Sigmoid colon (tissue), 4 donors: ENCODE results near the gene RAB3B.
"Not testable (repeated sequence)": the region's sequence is repeated elsewhere in the genome, so short reads cannot be mapped to it uniquely, and the experiment has no call there.

Experiments used
- CTCF ChIP-seq, 4 experiments: fragments of 450-650 bp in 3 of 4; fragments of 200-600 bp in 1 of 4; IDR thresholded peaks; one replicate each; pipeline ENCODE4 v1.5.1; 2016 to 2019; ENCODE audit warnings: antibody characterized with exemption in 4 of 4, mild to moderate bottlenecking in 3 of 4, moderate library complexity in 2 of 4
- POLR2A ChIP-seq, 2 donors: fragments of 450-650 bp; IDR thresholded peaks; one replicate each; pipeline ENCODE4 v1.6.1; 2016; ENCODE audit warnings: antibody characterized with exemption in 2 of 2, mild to moderate bottlenecking in 2 of 2, moderate library complexity in 2 of 2
- POLR2AphosphoS5 ChIP-seq, 4 donors: sonication (generic); formaldehyde crosslinking; IDR thresholded peaks; one replicate each; pipeline ENCODE4 v1.6.1; 2017; ENCODE audit warnings: antibody characterized with exemption in 4 of 4

GRCh38 chr1:52006081-52006553 lies 15.6 kb upstream of the RAB3B start:
- TF ChIP-seq POLR2A, POLR2AphosphoS5, CTCF (IDR thresholded peaks at IDR 0.05): not testable (repeated sequence)
